ENCODE data around the gene LBH.

GRCh38 chr2:30308280-30308679 is 76.9 kb downstream of the LBH start:
- TF ChIP-seq POLR2A (IDR thresholded peaks at IDR 0.05) (no peak), CTCF (IDR thresholded peaks at IDR 0.05) (no peak)

Measured in gastroesophageal sphincter (tissue), 3 donors.